Ishikawa (cell line): ENCODE measurements around the gene POU3F1.

Source experiments
- CEBPB ChIP-seq: IDR thresholded peaks from 2 replicates; pipeline ENCODE4 v1.6.1; 2012
- CREB1 ChIP-seq: IDR thresholded peaks from 2 replicates; pipeline ENCODE4 v1.6.1; 2012; ENCODE audit warnings: low read depth
- EGR1 ChIP-seq: IDR thresholded peaks from 2 replicates; pipeline ENCODE4 v1.6.1; 2012
- EP300 ChIP-seq: IDR thresholded peaks from 2 replicates; pipeline ENCODE4 v1.6.1; 2012; ENCODE audit warnings: borderline replicate concordance
- FOXM1 ChIP-seq: IDR thresholded peaks from 2 replicates; pipeline ENCODE4 v1.6.1; 2012; ENCODE audit warnings: low read depth, borderline replicate concordance
- MAX ChIP-seq: IDR thresholded peaks from 2 replicates; pipeline ENCODE4 v1.6.1; 2012
- NFIC ChIP-seq: IDR thresholded peaks from 2 replicates; pipeline ENCODE4 v1.6.1; 2012
- RAD21 ChIP-seq: IDR thresholded peaks from 2 replicates; pipeline ENCODE4 v1.6.1; 2012; ENCODE audit warnings: low read depth
- REST ChIP-seq: IDR thresholded peaks from 2 replicates; pipeline ENCODE4 v1.6.1; 2012; ENCODE audit warnings: low read depth, mild to moderate bottlenecking
- TAF1 ChIP-seq: IDR thresholded peaks from 2 replicates; pipeline ENCODE4 v1.6.1; 2012; ENCODE audit warnings: low read depth, mild to moderate bottlenecking
- TCF12 ChIP-seq: IDR thresholded peaks from 2 replicates; pipeline ENCODE4 v1.6.1; 2012; ENCODE audit warnings: low read depth
- TEAD4 ChIP-seq: IDR thresholded peaks from 2 replicates; pipeline ENCODE4 v1.6.1; 2012
- USF1 ChIP-seq: IDR thresholded peaks from 2 replicates; pipeline ENCODE4 v1.6.1; 2012
- YY1 ChIP-seq: IDR thresholded peaks from 2 replicates; pipeline ENCODE4 v1.6.1; 2012; ENCODE audit warnings: low read depth
- ZBTB7A ChIP-seq: IDR thresholded peaks from 2 replicates; pipeline ENCODE4 v1.6.1; 2012; ENCODE audit warnings: low read depth

The POU3F1 gene

GRCh38 chr1:38009841-38010180 lies 36.8 kb downstream of the POU3F1 start:
- TF ChIP-seq USF1 (no peak), CEBPB (no peak), FOXM1 (no peak), EGR1 (no peak), YY1 (no peak), MAX (no peak), ZBTB7A (no peak), NFIC (no peak), EP300 (no peak), TCF12 (no peak), CREB1 (no peak), REST (no peak), TAF1 (no peak), TEAD4 (no peak), RAD21 (no peak)

GRCh38 chr1:38009088-38009840 lies 37.3 kb downstream of the POU3F1 start:
- TF ChIP-seq REST (no peak), ZBTB7A (no peak), TAF1 (no peak), NFIC (no peak), USF1 (no peak), MAX (no peak), EP300 (no peak), EGR1 (no peak), TCF12 (no peak)

GRCh38 chr1:38006008-38006828 lies 40.4 kb downstream of the POU3F1 start:
- TF ChIP-seq TCF12, result no peak
- no peak for TF ChIP-seq NFIC
- no peak for TF ChIP-seq EP300
- TF ChIP-seq TEAD4, result no peak
- TF ChIP-seq CREB1, result no peak
- no peak for TF ChIP-seq TAF1
- TF ChIP-seq REST, result no peak
- TF ChIP-seq FOXM1, result no peak
- TF ChIP-seq ZBTB7A, result no peak
- TF ChIP-seq YY1, result no peak
- TF ChIP-seq EGR1, result no peak
- TF ChIP-seq RAD21, result no peak
- no peak for TF ChIP-seq USF1
- no peak for TF ChIP-seq MAX
